Fibroblast of skin of right quadriceps (primary cell): ENCODE data around the gene TENM3.

Experiments
- DNase-seq: peaks from one replicate; pipeline ENCODE4 v3.0.0-alpha.2; 2013

Gene TENM3

GRCh38 chr4:182758273-182758672 is 515.1 kb downstream of the TENM3 start:
- no peak for DNase-seq

- no peak for DNase-seq
Measured at GRCh38 chr4:182760551-182761043, 517.4 kb downstream of the TENM3 start.

GRCh38 chr4:182764137-182764536 is 520.9 kb downstream of the TENM3 start:
- DNase-seq = no peak

GRCh38 chr4:182764642-182765041 is 521.4 kb downstream of the TENM3 start:
- no peak for DNase-seq

GRCh38 chr4:182765987-182766856 is 523.0 kb downstream of the TENM3 start:
- no peak for DNase-seq

- no peak for DNase-seq
Measured at GRCh38 chr4:182766857-182767250, 523.7 kb downstream of the TENM3 start.

GRCh38 chr4:182768838-182769237 is 525.6 kb downstream of the TENM3 start:
- DNase-seq = peak; percentile 21

GRCh38 chr4:182770259-182770995 is 527.2 kb downstream of the TENM3 start:
- no peak for DNase-seq

GRCh38 chr4:182770996-182771514 is 527.9 kb downstream of the TENM3 start:
- no peak for DNase-seq

- no peak for DNase-seq
Measured at GRCh38 chr4:182775075-182775474, 531.9 kb downstream of the TENM3 start.

- DNase-seq = no peak
Measured at GRCh38 chr4:182776376-182777105, 533.3 kb downstream of the TENM3 start.

GRCh38 chr4:182778222-182778982 is 535.2 kb downstream of the TENM3 start:
- DNase-seq = peak; percentile 11

- DNase-seq = no peak
Measured at GRCh38 chr4:182786991-182787390, 543.8 kb downstream of the TENM3 start.

- DNase-seq = no peak
Measured at GRCh38 chr4:182788201-182788600, 545.0 kb downstream of the TENM3 start.

- DNase-seq = no peak
Measured at GRCh38 chr4:182789529-182789928, 546.3 kb downstream of the TENM3 start.

- DNase-seq = no peak
Measured at GRCh38 chr4:182795446-182796238, 552.4 kb downstream of the TENM3 start.

GRCh38 chr4:182799515-182800215 is 556.5 kb downstream of the TENM3 start:
- no peak for DNase-seq

GRCh38 chr4:182800216-182800515 is 557.0 kb downstream of the TENM3 start:
- DNase-seq = no peak

- no peak for DNase-seq
Measured at GRCh38 chr4:182801636-182802035, 558.4 kb downstream of the TENM3 start.

GRCh38 chr4:182802621-182803020 is 559.4 kb downstream of the TENM3 start:
- DNase-seq = no peak

- DNase-seq = no peak
Measured at GRCh38 chr4:182803235-182803634, 560.0 kb downstream of the TENM3 start.
